Spleen (tissue), 11 donors: ENCODE results near the gene TEX22. TPM values are rescaled to one million over a fixed set of nuclear protein-coding genes. Genes with fewer than 3 reads are reported as not detected.

Source experiments
- DNase-seq: peaks from one replicate; pipeline ENCODE4 v3.0.0-alpha.2; 2020
- H3K27ac ChIP-seq, 8 donors: fragments of 200-600 bp; sonication (generic) in 7 of 8; 1 replicate in 4 of 8; 2 replicates in 4 of 8; pipeline versions ENCODE4 v1.5.0 to v1.8.0; 2016 to 2021; ENCODE audit warnings: inconsistent platforms in 4 of 8, mild to moderate bottlenecking in 4 of 8, moderate library complexity in 1 of 8
- H3K27me3 ChIP-seq, 7 donors: fragments of 200-600 bp; sonication (generic) in 6 of 7; replicated peaks in 1 of 7; 1 replicate in 4 of 7; 2 replicates in 3 of 7; pipeline versions ENCODE4 v1.5.0 to v1.8.0; 2016 to 2021; ENCODE audit warnings: inconsistent platforms in 3 of 7, mild to moderate bottlenecking in 1 of 7
- H3K36me3 ChIP-seq, 6 donors: fragments of 200-600 bp; sonication (generic) in 5 of 6; 1 replicate in 4 of 6; 2 replicates in 2 of 6; pipeline versions ENCODE4 v1.5.0 to v1.8.0; 2016 to 2021; ENCODE audit warnings: inconsistent platforms in 2 of 6
- H3K4me1 ChIP-seq, 6 donors: fragments of 200-600 bp; sonication (generic) in 5 of 6; 1 replicate in 3 of 6; 2 replicates in 3 of 6; pipeline versions ENCODE4 v1.5.0 to v1.8.0; 2016 to 2021; ENCODE audit warnings: inconsistent platforms in 3 of 6
- H3K4me3 ChIP-seq, 8 donors: fragments of 200-600 bp; sonication (generic) in 7 of 8; 1 replicate in 4 of 8; 2 replicates in 4 of 8; pipeline versions ENCODE4 v1.5.0 to v1.8.0; 2016 to 2021; ENCODE audit warnings: inconsistent platforms in 4 of 8, mild to moderate bottlenecking in 4 of 8, moderate library complexity in 2 of 8
- H3K9me3 ChIP-seq, 8 donors: fragments of 200-600 bp; sonication (generic) in 7 of 8; 1 replicate in 4 of 8; 2 replicates in 4 of 8; pipeline versions ENCODE4 v1.5.0 to v1.8.0; 2016 to 2021; ENCODE audit warnings: inconsistent platforms in 4 of 8
- POLR2A ChIP-seq, 3 donors: fragments of 450-650 bp; IDR thresholded peaks; one replicate each; pipeline ENCODE4 v1.5.1; 2017; ENCODE audit warnings: antibody characterized with exemption in 3 of 3, mild to moderate bottlenecking in 1 of 3
- POLR2AphosphoS5 ChIP-seq, 3 donors: sonication (generic); formaldehyde crosslinking; IDR thresholded peaks; one replicate each; pipeline ENCODE4 v1.5.1; 2017; ENCODE audit warnings: antibody characterized with exemption in 3 of 3
- WGBS, 5 donors: extraction: QIAGEN DNeasy Blood & Tissue Kit in 3 of 5; methylation state at CpG; one replicate each; pipeline versions ENCODE4 v1.1.5 to v1.1.7; 2013 to 2018; 5-methylcytosine and 5-hydroxymethylcytosine counted together
- intact Hi-C: fragments of 100-400 bp; cut with DNase I; formaldehyde crosslinking; loops from one replicate; pipeline ENCODE4 v1.15.0; 2023; ENCODE audit warnings: low total_unique reads
- polyA plus RNA-seq, 3 donors: library from polyadenylated mRNA; stranded (reverse); fragments of 200-250 nt; gene quantifications; one replicate each; pipeline ENCODE4 v1.2.1, GENCODE V29; 2013
- total RNA-seq, 7 donors: library from RNA; depleted of rRNA in 3 of 7; stranded (reverse); fragments of >200 nt in 3 of 7; fragmentation: NEBNext Ultra II Directional in 4 of 7; extraction: Animal tissue kit (Norgen Biotek cat#: 25700) in 4 of 7; gene quantifications; one replicate each; pipeline versions ENCODE4 v1.1.0 to v1.2.1, GENCODE V29; 2016 to 2021
- TF ChIP-seq, protein P1 (sequence below), 11 experiments: fragments of 200-600 bp in 7 of 11; fragments of 450-650 bp in 4 of 11; sonication (generic) in 4 of 11; IDR thresholded peaks in 8 of 11; conservative IDR thresholded peaks in 3 of 11; 1 replicate in 7 of 11; 2 replicates in 4 of 11; pipeline versions ENCODE4 v1.4.0 to v1.8.0; 2016 to 2021; ENCODE audit warnings: antibody characterized with exemption in 11 of 11, inconsistent platforms in 4 of 11, mild to moderate bottlenecking in 1 of 11
- donor health status: healthy with polysubstance abuse.
- donor health status: DM: no; HTN: no; CAD: no; lungs with moderate emphysema.
- donor health status: DM: no; HTN: no; CAD: no.
- donor health status: Bipolar disorder and iron deficiency.
- donor health status: healthy.
- donor health status: DM: no; HTN: no; CAD: no.
- donor health status: DM: yes; HTN: yes; CAD: no.

The TEX22 gene
- total and polyA plus RNA-seq, 10 donors, result 0.33 to 5.3 (median 1.0) TPM

DNA sequence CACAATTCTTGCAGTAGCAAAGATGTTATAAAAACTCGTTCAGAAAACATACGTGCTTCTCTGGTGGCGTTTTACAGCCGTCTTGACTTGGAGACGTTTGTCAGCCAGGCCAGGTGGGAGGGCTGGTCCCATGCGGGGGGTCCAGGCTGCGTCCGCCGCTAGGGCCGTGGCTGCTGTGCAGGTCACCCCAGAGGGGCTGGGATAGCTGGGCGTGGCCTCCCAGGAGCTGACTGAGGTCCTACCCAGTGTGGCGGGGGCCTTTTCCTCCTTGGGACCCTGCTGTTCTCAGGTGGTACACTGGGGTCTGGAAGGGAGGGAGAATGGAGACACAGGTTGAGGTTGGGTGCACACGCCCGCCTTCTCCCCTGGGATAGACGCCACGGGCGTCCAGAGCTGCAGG is 46.5 kb downstream of the TEX22 start:
- Histone ChIP-seq H3K27me3 (no peaks in the 10 kb centered on the region), H3K9me3 (no peaks in the 10 kb centered on the region), H3K4me1 (peaks cover 4 to 19% (median 12%) of the 10 kb centered on the region in 6 donors), H3K4me3 (no peak overlapping the region), H3K27ac (no peak overlapping the region), H3K36me3 (peaks cover 0 to 67% (median 11%) of the 10 kb centered on the region in 6 donors)
- TF ChIP-seq POLR2AphosphoS5 (IDR thresholded peaks at IDR 0.05), result no peak
- TF ChIP-seq, protein P1, sequence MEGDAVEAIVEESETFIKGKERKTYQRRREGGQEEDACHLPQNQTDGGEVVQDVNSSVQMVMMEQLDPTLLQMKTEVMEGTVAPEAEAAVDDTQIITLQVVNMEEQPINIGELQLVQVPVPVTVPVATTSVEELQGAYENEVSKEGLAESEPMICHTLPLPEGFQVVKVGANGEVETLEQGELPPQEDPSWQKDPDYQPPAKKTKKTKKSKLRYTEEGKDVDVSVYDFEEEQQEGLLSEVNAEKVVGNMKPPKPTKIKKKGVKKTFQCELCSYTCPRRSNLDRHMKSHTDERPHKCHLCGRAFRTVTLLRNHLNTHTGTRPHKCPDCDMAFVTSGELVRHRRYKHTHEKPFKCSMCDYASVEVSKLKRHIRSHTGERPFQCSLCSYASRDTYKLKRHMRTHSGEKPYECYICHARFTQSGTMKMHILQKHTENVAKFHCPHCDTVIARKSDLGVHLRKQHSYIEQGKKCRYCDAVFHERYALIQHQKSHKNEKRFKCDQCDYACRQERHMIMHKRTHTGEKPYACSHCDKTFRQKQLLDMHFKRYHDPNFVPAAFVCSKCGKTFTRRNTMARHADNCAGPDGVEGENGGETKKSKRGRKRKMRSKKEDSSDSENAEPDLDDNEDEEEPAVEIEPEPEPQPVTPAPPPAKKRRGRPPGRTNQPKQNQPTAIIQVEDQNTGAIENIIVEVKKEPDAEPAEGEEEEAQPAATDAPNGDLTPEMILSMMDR (IDR thresholded peaks at IDR 0.05 in 8 of 11, conservative IDR thresholded peaks at IDR 0.05 in 3 of 11), result no peak
- TF ChIP-seq POLR2A (IDR thresholded peaks at IDR 0.05), result no peak
- DNase-seq, result no peak
- WGBS, 5 donors, result 87 to 96% (median 91%) methylated on average over 11 to 17 of the region's 17 CpGs
- intact Hi-C loops, result no loop called here

DNA sequence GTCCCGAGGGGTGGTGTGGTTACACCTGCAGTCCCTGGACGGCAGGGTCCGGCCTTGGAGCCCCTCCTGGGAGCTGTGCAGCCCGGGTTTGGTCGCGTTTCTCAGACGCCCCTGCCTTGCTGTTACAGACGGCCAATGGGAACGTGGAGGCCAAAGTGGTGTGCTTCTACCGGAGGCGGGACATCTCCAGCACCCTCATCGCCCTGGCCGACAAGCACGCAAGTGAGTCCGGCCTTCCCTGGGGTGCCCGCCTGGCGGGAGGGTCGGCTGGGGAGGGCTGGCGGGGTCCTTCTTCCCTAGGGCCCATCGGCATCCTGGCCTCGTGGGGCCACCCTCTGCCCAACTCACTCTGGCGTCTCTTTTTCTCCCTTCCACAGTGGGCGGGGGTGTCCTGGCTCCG is 47.0 kb downstream of the TEX22 start:
- Histone ChIP-seq H3K9me3 (no peaks in the 10 kb centered on the region), H3K27me3 (no peaks in the 10 kb centered on the region)

DNA sequence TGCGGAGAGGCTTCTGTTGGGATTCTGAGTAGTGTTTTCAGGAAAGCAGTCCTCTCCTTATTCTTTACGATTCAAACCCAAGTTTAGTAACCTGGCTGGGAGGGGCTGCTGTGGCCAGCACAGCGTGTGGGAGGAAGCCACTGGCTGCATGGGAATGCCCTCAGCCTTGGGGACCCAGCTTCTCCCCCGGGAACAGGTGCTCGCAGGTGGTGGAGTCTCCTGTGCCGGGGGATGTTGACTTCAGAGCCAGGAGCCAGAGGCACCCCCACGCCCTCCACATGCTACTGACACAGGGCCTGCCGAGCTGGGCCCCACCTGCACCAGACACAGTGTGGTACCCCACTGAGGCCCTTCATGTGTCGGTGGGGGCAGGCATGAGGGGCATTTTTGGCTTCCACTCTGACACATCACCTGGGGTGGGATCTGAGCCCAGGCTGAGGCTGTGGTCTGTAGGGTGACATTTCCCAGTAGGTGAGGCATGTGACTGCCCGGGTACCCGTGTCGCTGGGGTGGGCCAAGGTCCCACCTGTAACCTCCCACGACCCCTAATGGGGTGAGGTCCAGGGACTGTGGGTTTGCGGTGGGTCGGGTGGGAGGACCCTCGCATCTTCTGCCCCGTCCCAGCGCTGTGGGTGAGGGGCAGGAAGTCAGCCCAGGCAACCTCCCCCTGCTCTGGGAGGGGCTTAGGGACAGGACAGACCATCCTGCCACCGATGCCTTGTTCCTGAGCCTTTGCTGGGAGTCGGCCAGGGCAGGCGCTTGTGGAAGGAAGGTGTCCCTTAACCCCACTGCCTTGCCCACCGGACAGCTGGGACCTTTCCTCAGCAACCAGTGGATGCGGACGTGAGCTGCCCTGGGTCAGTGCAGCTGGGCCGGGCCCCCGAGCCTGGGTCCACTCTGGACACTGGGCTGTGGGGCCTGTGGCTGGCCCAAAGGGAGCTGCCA is 47.8 kb downstream of the TEX22 start:
- intact Hi-C loops, result no loop called here

More for the DNA sequence above, 47.0 kb downstream of the TEX22 start:
- intact Hi-C loops, result no loop called here
- no peak overlapping the region for H3K27ac ChIP-seq
- H3K36me3 ChIP-seq, result peaks cover 0 to 67% (median 15%) of the 10 kb centered on the region in 6 donors
- WGBS, 5 donors, result 85 to 92% (median 90%) methylated on average over 13 to 24 of the region's 24 CpGs
- DNase-seq, result no peak
- TF ChIP-seq POLR2A (IDR thresholded peaks at IDR 0.05) (no peak), POLR2AphosphoS5 (IDR thresholded peaks at IDR 0.05) (no peak)
- TF ChIP-seq, protein P1 (IDR thresholded peaks at IDR 0.05 in 8 of 11, conservative IDR thresholded peaks at IDR 0.05 in 3 of 11), result no peak
- H3K4me1 ChIP-seq, result peaks cover 4 to 19% (median 12%) of the 10 kb centered on the region in 6 donors
- no peak overlapping the region for H3K4me3 ChIP-seq

DNA sequence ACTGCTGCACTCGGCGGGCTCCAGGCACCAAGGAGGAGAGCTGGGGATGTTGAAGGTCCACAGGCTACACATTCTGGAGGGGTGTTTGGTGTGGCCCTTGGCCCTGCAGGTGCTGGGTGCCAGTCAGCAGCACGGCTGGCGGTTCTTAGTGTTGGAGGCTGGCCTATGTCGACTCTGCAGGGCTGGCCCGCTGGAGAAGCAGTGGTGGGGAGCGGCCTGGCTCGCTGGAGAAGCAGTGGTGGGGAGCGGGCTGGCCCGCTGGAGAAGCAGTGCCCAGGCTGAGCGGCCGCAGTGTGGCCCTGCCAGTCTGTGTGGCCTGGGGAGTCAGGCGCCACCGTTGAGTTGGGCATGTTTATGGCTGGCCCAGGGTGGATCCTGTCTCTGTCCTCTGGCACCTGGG is 48.6 kb downstream of the TEX22 start:
- TF ChIP-seq POLR2A (IDR thresholded peaks at IDR 0.05), result no peak
- TF ChIP-seq, protein P1 (IDR thresholded peaks at IDR 0.05 in 8 of 11, conservative IDR thresholded peaks at IDR 0.05 in 3 of 11), result no peak
- TF ChIP-seq POLR2AphosphoS5 (IDR thresholded peaks at IDR 0.05), result no peak
- no peaks in the 10 kb centered on the region for H3K9me3 ChIP-seq
- no peaks in the 10 kb centered on the region for H3K27me3 ChIP-seq
- no peak for DNase-seq
- no peak overlapping the region for H3K4me3 ChIP-seq
- WGBS, 5 donors, result 84 to 85% (median 84%) methylated on average over 8 to 14 of the region's 14 CpGs
- H3K4me1 ChIP-seq, result peaks cover 4 to 19% (median 12%) of the 10 kb centered on the region in 6 donors
- H3K27ac ChIP-seq, result no peak overlapping the region
- peaks cover 0 to 69% (median 23%) of the 10 kb centered on the region in 6 donors for H3K36me3 ChIP-seq
- intact Hi-C loops, result no loop called here

More for the DNA sequence above, 47.8 kb downstream of the TEX22 start:
- DNase-seq, result no peak
- TF ChIP-seq POLR2A (IDR thresholded peaks at IDR 0.05) (no peak), POLR2AphosphoS5 (IDR thresholded peaks at IDR 0.05) (no peak)
- no peaks in the 10 kb centered on the region for H3K9me3 ChIP-seq
- H3K4me3 ChIP-seq, result no peak overlapping the region
- 82 to 87% (median 86%) methylated on average over 16 to 26 of the region's 26 CpGs for WGBS, 5 donors
- no peak overlapping the region for H3K27ac ChIP-seq
- peaks cover 4 to 19% (median 12%) of the 10 kb centered on the region in 6 donors for H3K4me1 ChIP-seq
- no peaks in the 10 kb centered on the region for H3K27me3 ChIP-seq
- H3K36me3 ChIP-seq, result peaks cover 0 to 67% (median 19%) of the 10 kb centered on the region in 6 donors
